Activated gamma-delta T cell treated with Interleukin-2 at 50 U/mL for 16 hours (primary cell): Measurements from ENCODE around the gene NKD1.

Source experiments
- DNase-seq: peaks from one replicate; pipeline ENCODE4 v3.0.0-alpha.2; 2020

The NKD1 gene

GRCh38 chr16:50697881-50698767 is 149.9 kb downstream of the NKD1 start:
- no peak for DNase-seq
